Endothelial cell of umbilical vein (primary cell): ENCODE results near the gene CALN1. TPM values are rescaled to one million over a fixed set of nuclear protein-coding genes. Genes with fewer than 3 reads are reported as not detected.

Source experiments
- BruUV-seq: library from RNA; stranded (reverse); fragments of 400-500 nt; replicated peaks from 2 replicates; lab custom pipeline; 2021; lab: Mats Ljungman, UMichigan
- CTCF ChIA-PET: fragments of 300-600, 350-600 bp; sonication (Branson Sonifier 250); formaldehyde crosslinking; loops from one replicate; lab custom pipeline; 2021; ENCODE audit warnings: antibody characterized with exemption, inconsistent platforms; lab: Charles Lee
- POLR2A ChIA-PET: fragments of 300-600, 350-600 bp; sonication (Branson Sonifier 250); formaldehyde crosslinking; loops from one replicate; lab custom pipeline; 2021; ENCODE audit warnings: antibody characterized with exemption, inconsistent platforms; lab: Charles Lee
- DNase-seq: peaks from one replicate; pipeline ENCODE4 v3.0.0-alpha.2; 2011; ENCODE audit warnings: low read depth, low spot score
- FAIRE-seq: peaks from 2 replicates; lab custom pipeline; 2011; peaks lifted over from hg19 to GRCh38; lab: Jason Lieb, UNC
- H2AFZ ChIP-seq: 2 replicates; pipeline ENCODE4 v1.6.0; 2012; ENCODE audit warnings: low read depth, low read length, control low read depth, inconsistent platforms
- H3K27ac ChIP-seq: 2 replicates; pipeline ENCODE4 v1.5.1; 2011; ENCODE audit warnings: low read depth, mild to moderate bottlenecking, control low read depth, low read length, moderate library complexity; ENCODE audit not compliant: insufficient read depth
- H3K27me3 ChIP-seq, 2 experiments: 2 replicates each; pipeline versions ENCODE4 v1.6.0 to v1.6.1; 2011; ENCODE audit warnings: low read length in 2 of 2, mixed read lengths in 1 of 2; ENCODE audit not compliant: control insufficient read depth in 2 of 2, insufficient read depth in 2 of 2
- H3K36me3 ChIP-seq, 2 experiments: 2 replicates in 1 of 2; 3 replicates in 1 of 2; pipeline ENCODE4 v1.5.1; 2011; ENCODE audit warnings: low read length in 2 of 2, mild to moderate bottlenecking in 1 of 2, moderate library complexity in 1 of 2; ENCODE audit not compliant: control insufficient read depth in 2 of 2, insufficient read depth in 2 of 2; ENCODE audit errors: extremely low read depth in 1 of 2
- H3K4me1 ChIP-seq: 3 replicates; pipeline ENCODE4 v1.5.1; 2011; ENCODE audit warnings: mild to moderate bottlenecking, low read length; ENCODE audit not compliant: control insufficient read depth, insufficient read depth; ENCODE audit errors: extremely low read depth
- H3K4me2 ChIP-seq: 2 replicates; pipeline ENCODE4 v1.6.1; 2011; ENCODE audit warnings: low read length, control low read depth, mixed read lengths; ENCODE audit not compliant: insufficient read depth
- H3K4me3 ChIP-seq, 3 experiments: fragments of 200-600 bp in 1 of 3; sonication (generic), shearing (Covaris generic) in 1 of 3; replicated peaks in 1 of 3; 2 replicates each; pipeline ENCODE4 v1.5.1; 2011 to 2016; ENCODE audit warnings: control low read depth in 3 of 3, low read length in 3 of 3, mild to moderate bottlenecking in 2 of 3, inconsistent platforms in 1 of 3, low read depth in 1 of 3, moderate library complexity in 1 of 3; ENCODE audit not compliant: insufficient read depth in 1 of 3
- H3K79me2 ChIP-seq: 2 replicates; pipeline ENCODE4 v1.6.0; 2012; ENCODE audit warnings: low read length, inconsistent platforms; ENCODE audit not compliant: control insufficient read depth, insufficient read depth
- H3K9ac ChIP-seq: replicated peaks from 2 replicates; pipeline ENCODE3; 2011; ENCODE audit warnings: low read length, control low read depth; ENCODE audit not compliant: insufficient read depth; ENCODE audit errors: extremely low read depth
- H3K9me1 ChIP-seq: replicated peaks from 3 replicates; pipeline ENCODE4 v1.6.0; 2011; ENCODE audit warnings: mild to moderate bottlenecking, low read length; ENCODE audit not compliant: control insufficient read depth, insufficient read depth; ENCODE audit errors: extremely low read depth
- H3K9me3 ChIP-seq: replicated peaks from 2 replicates; pipeline ENCODE4 v1.5.1; 2012; ENCODE audit warnings: low read length, inconsistent platforms; ENCODE audit not compliant: control insufficient read depth, insufficient read depth
- H4K20me1 ChIP-seq: replicated peaks from 2 replicates; pipeline ENCODE3; 2011; ENCODE audit warnings: mild to moderate bottlenecking, low read length; ENCODE audit not compliant: control insufficient read depth, insufficient read depth; ENCODE audit errors: extremely low read depth
- CTCF ChIP-seq, 2 donors: IDR thresholded peaks; 1 replicate in 1 of 2; 2 replicates in 1 of 2; pipeline ENCODE4 v1.5.1; 2011; ENCODE audit warnings: low read length in 2 of 2, mild to moderate bottlenecking in 2 of 2, moderate library complexity in 2 of 2, control low read depth in 1 of 2, inconsistent platforms in 1 of 2, low read depth in 1 of 2; ENCODE audit not compliant: insufficient read depth in 1 of 2; ENCODE audit errors: extremely low read depth in 1 of 2
- EZH2 ChIP-seq: IDR thresholded peaks from 2 replicates; pipeline ENCODE4 v1.6.1; 2012; ENCODE audit warnings: borderline replicate concordance, low read depth, mild to moderate bottlenecking, moderate library complexity, low read length, inconsistent platforms; ENCODE audit not compliant: severe bottlenecking
- FOS ChIP-seq: IDR thresholded peaks from 2 replicates; pipeline ENCODE4 v1.6.1; 2011; ENCODE audit warnings: mild to moderate bottlenecking, low read length, moderate library complexity, borderline replicate concordance; ENCODE audit not compliant: insufficient read depth
- GATA2 ChIP-seq: IDR thresholded peaks from 2 replicates; pipeline ENCODE4 v1.7.0; 2011; ENCODE audit warnings: low read depth, mild to moderate bottlenecking, moderate library complexity, mixed read lengths, low read length; ENCODE audit not compliant: insufficient read length, insufficient read depth
- JUN ChIP-seq: IDR thresholded peaks from 2 replicates; pipeline ENCODE4 v1.6.1; 2011; ENCODE audit warnings: borderline replicate concordance, low read depth; ENCODE audit not compliant: insufficient read length, insufficient read depth
- MYC ChIP-seq: IDR thresholded peaks from one replicate; pipeline ENCODE4 v1.6.1; 2011; ENCODE audit warnings: mild to moderate bottlenecking, low read depth, low read length
- POLR2A ChIP-seq: IDR thresholded peaks from 2 replicates; pipeline ENCODE4 v1.6.1; 2012; ENCODE audit warnings: low read depth, mild to moderate bottlenecking, control low read depth, low read length
- POLR2AphosphoS5 ChIP-seq: IDR thresholded peaks from 2 replicates; pipeline ENCODE4 v1.6.1; 2012; ENCODE audit warnings: low read depth, mild to moderate bottlenecking, control low read depth, low read length, moderate library complexity; ENCODE audit not compliant: insufficient read depth
- dilution Hi-C: fragments of 300-500 bp; cut with MboI; formaldehyde crosslinking; loops from one replicate; pipeline ENCODE4 v1.15.0; 2019; ENCODE audit warnings: low sequenced_read_pairs; ENCODE audit not compliant: extremely low pct_ligation_motif_present
- intact Hi-C: fragments of 100-400 bp; cut with micrococcal nuclease; formaldehyde crosslinking; loops from one replicate; pipeline ENCODE4 v1.10.0; 2022
- polyA plus RNA-seq, 4 experiments: library from polyadenylated mRNA; depleted of rRNA in 3 of 4; stranded (reverse) in 3 of 4; unstranded in 1 of 4; fragments of >200 nt; gene quantifications; 2 replicates each; pipeline versions ENCODE4 v1.2.1 to v1.2.3, GENCODE V29; 2011 to 2012; ENCODE audit warnings: missing spikeins in 1 of 4
- total RNA-seq: library from RNA; stranded (reverse); gene quantifications from 2 replicates; pipeline ENCODE4 v1.2.3, GENCODE V29; 2021
- TF ChIP-seq, protein P1 (sequence below): IDR thresholded peaks from 2 replicates; pipeline ENCODE4 v1.6.1; 2011; ENCODE audit not compliant: insufficient read depth, insufficient read length

Gene CALN1
- total and polyA plus RNA-seq, 2 donors (not counting 3 experiments of a cell fraction or from before 2014, with no cell fraction given), result not detected

- H3K9me1 ChIP-seq, result no peaks in the 10 kb centered on the region
- H3K79me2 ChIP-seq, result no peaks in the 10 kb centered on the region
- peaks cover 4% of the 10 kb centered on the region for H3K9me3 ChIP-seq
- H3K4me2 ChIP-seq, result no peak overlapping the region
- CTCF ChIA-PET, result no interaction called here
- FAIRE-seq (no peak), DNase-seq (no peak)
- no peak overlapping the region for H3K4me3 ChIP-seq
- no peaks in the 10 kb centered on the region for H3K27me3 ChIP-seq
- H3K9ac ChIP-seq, result no peak overlapping the region
- H3K36me3 ChIP-seq, result no peaks in the 10 kb centered on the region
- H3K27ac ChIP-seq, result no peak overlapping the region
- TF ChIP-seq POLR2AphosphoS5, result no peak
- TF ChIP-seq EZH2, result no peak
- TF ChIP-seq POLR2A, result no peak
- TF ChIP-seq, protein P1, sequence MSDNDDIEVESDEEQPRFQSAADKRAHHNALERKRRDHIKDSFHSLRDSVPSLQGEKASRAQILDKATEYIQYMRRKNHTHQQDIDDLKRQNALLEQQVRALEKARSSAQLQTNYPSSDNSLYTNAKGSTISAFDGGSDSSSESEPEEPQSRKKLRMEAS, result no peak
- TF ChIP-seq MYC, result no peak
- no peak for TF ChIP-seq FOS
- TF ChIP-seq GATA2, result no peak
- no peak for TF ChIP-seq CTCF (IDR thresholded peaks at IDR 0.05; ENCODE audit: extremely low read depth in 1 of 2, insufficient read depth in 1 of 2, low read depth in 1 of 2, low read length in 2 of 2)
- no peak for TF ChIP-seq JUN
- POLR2A ChIA-PET, result no interaction called here
- no peaks in the 10 kb centered on the region for H4K20me1 ChIP-seq
- intact Hi-C loops, result no loop called here
- no peaks in the 10 kb centered on the region for H3K4me1 ChIP-seq
- no peak overlapping the region for H2AFZ ChIP-seq
- BruUV-seq, result no TSS peak
- dilution Hi-C loops, result no loop called here
These were observed 388.2 kb downstream of the CALN1 start for GRCh38 chr7:72023926-72024325.
